Epithelial cell of proximal tubule (primary cell): ENCODE results near the gene FAM24B. TPM values are rescaled to one million over a fixed set of nuclear protein-coding genes. Genes with fewer than 3 reads are reported as not detected.

Experiments used
- DNase-seq: peaks from one replicate; pipeline ENCODE4 v3.0.0-alpha.2; 2011; ENCODE audit warnings: low read depth
- H3K4me3 ChIP-seq: 2 replicates; pipeline ENCODE4 v1.5.1; 2011; ENCODE audit warnings: low read depth, mild to moderate bottlenecking, low read length
- CTCF ChIP-seq: conservative IDR thresholded peaks from 2 replicates; pipeline ENCODE4 v1.5.1; 2012; ENCODE audit warnings: low read depth, mild to moderate bottlenecking, low read length
- total RNA-seq: library from RNA; depleted of rRNA; stranded (reverse); fragments of >200 nt; gene quantifications from 2 replicates; pipeline ENCODE4 v1.2.3, GENCODE V29; 2015

Gene FAM24B
- total RNA-seq, 1 donor from 2014 or later, result 9.3 TPM

DNA sequence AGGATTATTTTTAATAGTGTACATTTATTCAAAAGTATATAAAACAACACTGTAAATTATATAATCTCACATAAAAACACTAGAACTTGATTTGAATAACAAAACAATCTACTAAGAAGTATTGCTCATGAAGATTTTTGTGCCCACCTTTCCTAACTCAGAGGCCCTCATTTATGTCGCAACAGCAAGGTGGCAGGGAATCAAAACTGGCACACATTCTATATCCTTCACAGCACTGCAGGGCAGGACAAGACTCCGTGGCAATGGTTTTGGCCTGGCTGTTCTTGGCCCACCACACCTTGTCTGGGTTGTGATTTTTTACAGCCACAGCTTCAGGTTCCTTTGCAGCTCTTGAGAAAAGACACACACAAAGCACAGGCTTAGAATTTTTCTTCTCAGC is 30.3 kb downstream of the FAM24B start:
- TF ChIP-seq CTCF, result no peak
- no peak overlapping the region for H3K4me3 ChIP-seq
- no peak for DNase-seq

DNA sequence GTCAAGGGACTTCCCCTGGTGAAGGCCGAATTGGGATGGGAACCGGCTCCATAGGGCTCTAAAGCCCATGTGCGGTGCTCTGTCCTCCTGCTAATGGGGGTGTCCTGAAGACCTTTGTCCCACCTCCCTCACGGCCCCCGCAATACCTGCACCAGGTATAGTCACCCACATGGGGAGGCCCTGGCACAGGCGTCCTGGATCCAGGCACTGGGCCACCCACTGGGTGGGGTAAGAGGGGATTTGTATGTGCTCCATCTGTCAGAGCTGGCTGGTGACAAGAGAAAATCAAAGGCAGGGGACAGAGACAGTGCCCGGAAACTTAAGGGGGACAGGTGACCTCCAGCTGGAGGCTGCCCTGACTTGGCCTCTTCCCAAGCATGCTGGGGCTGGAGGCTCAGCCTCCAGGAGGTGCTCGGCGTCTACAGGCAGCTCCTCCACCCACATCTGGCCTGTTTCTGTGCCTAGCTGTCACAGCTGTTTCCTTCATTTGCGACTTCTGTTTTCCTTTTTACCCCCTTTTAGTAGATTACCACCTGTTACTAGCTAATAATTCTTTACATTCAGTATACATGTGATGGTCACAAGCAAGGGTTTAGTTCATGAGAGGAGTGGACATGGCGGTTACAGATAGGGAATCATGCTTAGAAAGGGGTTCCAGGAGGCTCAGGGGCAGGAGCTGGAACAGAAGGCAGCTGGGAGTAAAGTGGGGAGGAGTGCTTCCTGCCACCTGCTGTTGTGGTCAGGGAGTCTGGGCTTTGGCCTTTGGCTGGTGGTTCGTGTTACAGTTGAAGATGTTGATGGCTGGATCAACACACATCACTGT is 31.4 kb downstream of the FAM24B start:
- H3K4me3 ChIP-seq, result no peak overlapping the region
- DNase-seq, result no peak
- TF ChIP-seq CTCF, result no peak

DNA sequence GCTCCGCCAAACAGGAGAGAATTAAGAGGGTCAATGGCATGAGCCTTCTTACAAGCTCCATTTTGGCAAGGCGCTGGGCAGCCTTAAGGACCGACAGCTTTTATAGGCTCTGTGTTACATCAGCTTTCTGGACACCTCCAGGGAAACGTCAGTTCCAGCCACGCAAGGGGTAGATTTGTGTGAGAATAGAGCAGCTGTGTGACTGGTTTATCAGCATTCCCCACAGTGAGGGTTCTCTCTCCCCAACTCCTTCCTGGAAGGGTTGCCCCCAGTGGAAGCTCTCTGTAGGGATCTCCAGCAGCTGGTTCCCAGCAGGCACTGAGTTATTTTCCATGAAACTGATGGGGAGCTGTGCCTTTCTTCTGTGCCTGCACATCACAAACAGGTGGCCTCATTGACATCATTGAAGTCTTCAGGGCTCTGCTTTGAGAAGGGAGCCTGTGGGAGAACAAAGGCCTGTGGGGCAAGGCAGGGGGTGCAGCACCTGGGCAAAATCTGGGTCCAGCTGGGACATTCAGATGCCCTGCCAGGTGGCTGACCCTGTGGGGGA is 33.5 kb downstream of the FAM24B start, which contains the start of gene CUZD1:
TSS of gene CUZD1 (minus strand) at position 75 of the 550 bp plus-strand sequence. CDS start at position 61, 14 bp downstream.
- no peak within 1 kb of the TSS for H3K4me3 ChIP-seq
- TF ChIP-seq CTCF, result no peak
- no peak for DNase-seq

DNA sequence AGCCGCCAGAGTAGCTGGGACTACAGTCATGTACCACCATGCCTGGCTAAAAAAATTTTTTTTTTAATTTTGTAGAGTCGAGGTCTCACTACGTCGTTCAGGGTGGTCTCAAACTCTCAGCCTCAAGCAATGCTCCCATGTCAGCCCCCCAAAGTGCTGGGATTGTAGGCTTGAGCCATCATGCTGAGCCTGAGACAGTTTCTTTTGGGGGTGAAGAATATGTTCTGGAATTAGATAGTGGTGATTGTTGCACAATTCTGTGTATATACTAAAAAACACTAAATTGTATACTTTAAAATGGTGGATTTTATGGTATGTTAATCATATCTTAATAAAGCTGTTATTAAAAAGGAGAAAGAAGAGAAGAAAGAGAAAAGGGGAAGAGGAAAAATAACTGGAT is 35.2 kb downstream of the FAM24B start:
- H3K4me3 ChIP-seq, result no peak overlapping the region
- no peak for DNase-seq
- no peak for TF ChIP-seq CTCF

GRCh38 chr10:122841569-122841968 is 37.8 kb downstream of the FAM24B start:
- no peak for DNase-seq
- no peak for TF ChIP-seq CTCF
- no peak overlapping the region for H3K4me3 ChIP-seq

DNA sequence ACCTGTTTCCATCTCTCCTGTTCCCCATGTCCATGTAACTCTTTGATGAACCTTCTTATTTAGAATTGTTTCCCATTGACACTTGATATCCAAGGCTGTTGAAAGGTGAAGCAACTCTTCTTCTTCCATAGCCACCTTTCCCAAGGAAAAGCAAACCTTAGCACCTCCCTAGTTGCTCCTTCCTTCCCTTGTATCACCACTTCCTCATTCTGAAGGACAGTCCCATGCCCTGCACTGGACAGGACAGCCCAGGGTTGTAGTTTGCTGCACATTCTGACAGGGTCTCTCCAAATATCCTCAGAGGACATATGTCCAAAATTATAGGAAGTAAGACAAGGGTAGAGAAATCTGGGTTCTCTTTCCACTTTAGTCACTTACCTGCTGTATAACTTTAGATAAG is 39.9 kb downstream of the FAM24B start:
- TF ChIP-seq CTCF, result no peak
- H3K4me3 ChIP-seq, result no peak overlapping the region
- no peak for DNase-seq
